Thyroid gland (tissue), 4 donors: ENCODE results near the gene SLC26A6. TPM values are rescaled to one million over a fixed set of nuclear protein-coding genes. Genes with fewer than 3 reads are reported as not detected.

Experiments
- DNase-seq, 2 donors: peaks; one replicate each; pipeline ENCODE4 v3.0.0-alpha.2; 2019
- H3K27ac ChIP-seq, 3 donors: fragments of 200-600 bp; sonication (generic); 1 replicate in 2 of 3; 2 replicates in 1 of 3; pipeline ENCODE4 v1.5.1; 2016 to 2019; ENCODE audit warnings: mild to moderate bottlenecking in 1 of 3, moderate library complexity in 1 of 3
- H3K27me3 ChIP-seq: fragments of 200-600 bp; sonication (generic); one replicate; pipeline ENCODE4 v1.5.1; 2019
- H3K36me3 ChIP-seq, 2 donors: fragments of 200-600 bp; sonication (generic); one replicate each; pipeline ENCODE4 v1.5.1; 2016 to 2019
- H3K4me1 ChIP-seq, 2 donors: fragments of 200-600 bp; sonication (generic); one replicate each; pipeline ENCODE4 v1.5.1; 2017 to 2019
- H3K4me3 ChIP-seq, 3 donors: fragments of 200-600 bp; sonication (generic); replicated peaks in 1 of 3; 1 replicate in 2 of 3; 2 replicates in 1 of 3; pipeline ENCODE4 v1.5.1; 2016; ENCODE audit warnings: mild to moderate bottlenecking in 1 of 3
- H3K9me3 ChIP-seq: fragments of 200-600 bp; sonication (generic); one replicate; pipeline ENCODE4 v1.5.1; 2017
- POLR2A ChIP-seq, 2 donors: fragments of 450-650 bp; IDR thresholded peaks; one replicate each; pipeline ENCODE4 v1.6.1; 2017; ENCODE audit warnings: antibody characterized with exemption in 2 of 2, mild to moderate bottlenecking in 2 of 2, moderate library complexity in 1 of 2
- WGBS, 2 donors: methylation state at CpG; one replicate each; pipeline ENCODE4 v1.1.5; 2017; 5-methylcytosine and 5-hydroxymethylcytosine counted together
- intact Hi-C: fragments of 100-400 bp; cut with DNase I; formaldehyde crosslinking; loops from one replicate; pipeline ENCODE4 v1.15.1; 2023
- total RNA-seq, 4 donors: library from RNA; depleted of rRNA; stranded (reverse); fragments of >200 nt; gene quantifications; one replicate each; pipeline ENCODE4 v1.2.3, GENCODE V29; 2016
- TF ChIP-seq, protein P1 (sequence below), 6 experiments: fragments of 200-600 bp in 3 of 6; fragments of 450-650 bp in 3 of 6; sonication (generic) in 3 of 6; IDR thresholded peaks; one replicate each; pipeline ENCODE4 v1.5.1; 2016 to 2019; ENCODE audit warnings: antibody characterized with exemption in 6 of 6, mild to moderate bottlenecking in 2 of 6, inconsistent platforms in 1 of 6, moderate library complexity in 1 of 6

Gene SLC26A6
- total RNA-seq, 4 donors from 2014 or later: 7.5 to 19.1 (median 11.4) TPM

DNA sequence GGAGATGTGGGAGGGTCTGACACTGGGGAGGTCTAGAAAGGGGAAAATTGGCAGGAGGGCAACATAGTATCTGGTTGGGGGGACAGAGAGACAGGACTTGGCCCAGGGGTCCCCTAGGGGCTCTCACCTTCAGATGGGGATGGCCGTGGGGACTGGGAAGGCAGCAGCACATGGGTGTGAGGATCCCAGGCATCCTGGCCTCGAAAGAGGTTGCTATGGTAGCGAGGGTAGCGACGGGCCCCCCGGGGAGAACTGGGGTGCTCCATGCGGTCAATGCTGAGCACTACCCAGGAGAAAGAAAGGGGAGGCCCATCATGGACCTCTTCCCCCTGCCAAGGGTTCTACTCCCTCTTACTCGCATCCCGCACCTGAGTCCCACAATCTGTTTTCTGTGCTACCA, 12.5 kb upstream of the SLC26A6 start:
- Histone ChIP-seq H3K27me3 (no peaks in the 10 kb centered on the region), H3K4me1 (no peaks in the 10 kb centered on the region), H3K4me3 (no peak overlapping the region), H3K9me3 (no peaks in the 10 kb centered on the region), H3K27ac (no peak overlapping the region), H3K36me3 (no peaks in the 10 kb centered on the region)
- 83 to 90% methylated on average over 9 of the region's 9 CpGs for WGBS, 2 donors
- TF ChIP-seq POLR2A (IDR thresholded peaks at IDR 0.05): no peak
- TF ChIP-seq, protein P1, sequence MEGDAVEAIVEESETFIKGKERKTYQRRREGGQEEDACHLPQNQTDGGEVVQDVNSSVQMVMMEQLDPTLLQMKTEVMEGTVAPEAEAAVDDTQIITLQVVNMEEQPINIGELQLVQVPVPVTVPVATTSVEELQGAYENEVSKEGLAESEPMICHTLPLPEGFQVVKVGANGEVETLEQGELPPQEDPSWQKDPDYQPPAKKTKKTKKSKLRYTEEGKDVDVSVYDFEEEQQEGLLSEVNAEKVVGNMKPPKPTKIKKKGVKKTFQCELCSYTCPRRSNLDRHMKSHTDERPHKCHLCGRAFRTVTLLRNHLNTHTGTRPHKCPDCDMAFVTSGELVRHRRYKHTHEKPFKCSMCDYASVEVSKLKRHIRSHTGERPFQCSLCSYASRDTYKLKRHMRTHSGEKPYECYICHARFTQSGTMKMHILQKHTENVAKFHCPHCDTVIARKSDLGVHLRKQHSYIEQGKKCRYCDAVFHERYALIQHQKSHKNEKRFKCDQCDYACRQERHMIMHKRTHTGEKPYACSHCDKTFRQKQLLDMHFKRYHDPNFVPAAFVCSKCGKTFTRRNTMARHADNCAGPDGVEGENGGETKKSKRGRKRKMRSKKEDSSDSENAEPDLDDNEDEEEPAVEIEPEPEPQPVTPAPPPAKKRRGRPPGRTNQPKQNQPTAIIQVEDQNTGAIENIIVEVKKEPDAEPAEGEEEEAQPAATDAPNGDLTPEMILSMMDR (IDR thresholded peaks at IDR 0.05): no peak
- DNase-seq: no peak
- intact Hi-C loops: no loop called here

DNA sequence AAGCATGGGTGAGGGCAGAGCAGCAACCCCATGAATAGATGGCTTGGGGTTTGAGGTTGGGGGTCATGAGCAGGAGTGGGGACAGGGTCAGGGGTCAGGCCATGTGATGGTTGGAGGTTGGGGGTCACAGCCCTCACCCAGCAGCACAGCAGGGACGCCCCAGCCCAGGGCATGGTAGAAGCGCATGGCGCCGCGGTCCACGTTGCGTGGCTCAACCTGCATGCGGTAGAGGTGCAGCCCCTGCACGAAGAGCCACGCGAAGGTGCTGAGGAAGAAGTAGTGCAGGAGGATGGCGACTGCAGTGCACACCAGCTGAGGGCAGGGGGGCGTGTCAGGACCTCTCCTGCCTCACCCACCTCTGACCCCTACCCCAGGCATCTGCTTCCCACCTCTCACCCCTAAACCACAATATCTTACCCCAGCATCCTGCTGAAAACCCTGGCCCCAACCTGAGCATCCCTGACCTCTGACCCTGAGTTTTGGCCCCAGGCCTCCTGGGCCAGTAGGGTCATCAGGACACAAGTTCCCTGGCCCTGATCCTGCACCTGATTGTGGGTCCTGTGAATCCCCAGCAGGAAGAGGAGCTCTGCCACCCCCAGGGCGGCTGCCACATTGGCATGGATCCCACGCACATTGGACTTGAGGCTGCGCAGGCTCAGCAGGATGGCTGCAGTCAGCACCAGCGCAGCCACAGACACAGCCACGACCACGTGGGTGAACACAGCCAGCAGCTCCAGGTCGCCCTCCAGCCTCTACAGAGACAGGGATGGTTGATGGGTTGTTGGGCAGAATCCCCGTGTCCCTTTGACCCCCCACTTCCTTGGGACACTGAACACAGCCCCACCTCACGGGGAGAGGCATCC, 9.9 kb upstream of the SLC26A6 start:
- no peak for TF ChIP-seq POLR2A (IDR thresholded peaks at IDR 0.05)
- TF ChIP-seq, protein P1 (IDR thresholded peaks at IDR 0.05): no peak
- WGBS, 2 donors: 89 to 93% methylated on average over 11 to 12 of the region's 22 CpGs

DNA sequence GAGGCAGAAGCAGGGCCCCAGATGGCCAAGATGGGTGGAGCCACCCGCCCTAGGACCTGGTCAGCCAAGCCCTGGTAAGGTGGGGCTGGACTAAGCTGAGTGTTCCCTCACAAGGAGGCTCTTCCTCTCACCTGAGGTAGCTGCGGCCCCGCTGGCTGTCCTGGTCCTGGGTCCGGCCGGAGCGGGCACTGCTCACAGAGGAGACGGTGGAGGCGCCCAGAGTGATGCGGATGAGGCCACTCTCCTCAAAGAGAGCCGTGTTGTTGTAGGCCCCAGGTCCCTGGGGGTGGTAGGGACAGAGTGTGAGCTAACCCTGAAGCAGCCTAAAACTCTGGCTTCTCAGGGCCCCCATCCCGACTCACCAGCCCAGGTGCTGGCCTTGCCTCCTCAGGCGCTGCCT, 7.3 kb upstream of the SLC26A6 start:
- 88 to 92% methylated on average over 11 to 12 of the region's 12 CpGs for WGBS, 2 donors
- Histone ChIP-seq H3K27ac (no peak overlapping the region), H3K9me3 (no peaks in the 10 kb centered on the region), H3K27me3 (no peaks in the 10 kb centered on the region), H3K4me1 (no peaks in the 10 kb centered on the region), H3K4me3 (no peak overlapping the region), H3K36me3 (no peaks in the 10 kb centered on the region)
- intact Hi-C loops: no loop called here
- TF ChIP-seq, protein P1 (IDR thresholded peaks at IDR 0.05): no peak
- no peak for DNase-seq

More for the DNA sequence above, 9.9 kb upstream of the SLC26A6 start:
- no peak for DNase-seq
- Histone ChIP-seq H3K4me1 (no peaks in the 10 kb centered on the region), H3K4me3 (no peak overlapping the region), H3K27me3 (no peaks in the 10 kb centered on the region), H3K36me3 (no peaks in the 10 kb centered on the region), H3K27ac (no peak overlapping the region), H3K9me3 (no peaks in the 10 kb centered on the region)
- intact Hi-C loops: no loop called here

DNA sequence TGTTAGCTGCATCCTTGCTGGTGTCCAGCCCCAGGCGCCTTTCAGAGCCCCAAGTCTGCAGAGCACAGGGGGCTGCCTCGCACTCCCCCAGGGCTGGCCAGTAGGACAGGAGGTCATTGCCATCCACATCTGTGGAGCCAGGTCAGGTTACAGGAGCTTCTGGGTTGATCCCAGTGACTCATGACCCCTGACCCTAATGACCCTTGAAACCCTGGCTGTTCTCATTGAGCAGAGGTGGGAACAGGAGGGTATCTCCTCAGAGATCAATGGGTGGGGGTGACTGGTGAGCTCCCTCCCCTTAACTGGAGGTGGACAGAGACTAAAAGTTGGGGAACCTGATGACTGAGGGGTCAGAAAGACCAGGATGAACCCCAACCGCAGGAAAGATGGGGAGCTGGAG, 6.1 kb upstream of the SLC26A6 start:
- Histone ChIP-seq H3K27me3 (no peaks in the 10 kb centered on the region), H3K4me3 (no peak overlapping the region), H3K27ac (no peak overlapping the region), H3K36me3 (no peaks in the 10 kb centered on the region), H3K9me3 (no peaks in the 10 kb centered on the region), H3K4me1 (peaks cover 0 to 1% of the 10 kb centered on the region in 2 donors)
- WGBS, 2 donors: 93% methylated on average over 1 to 3 of the region's 3 CpGs
- no peak for TF ChIP-seq POLR2A (IDR thresholded peaks at IDR 0.05)
- TF ChIP-seq, protein P1 (IDR thresholded peaks at IDR 0.05): no peak
- intact Hi-C loops: no loop called here
- DNase-seq: no peak

DNA sequence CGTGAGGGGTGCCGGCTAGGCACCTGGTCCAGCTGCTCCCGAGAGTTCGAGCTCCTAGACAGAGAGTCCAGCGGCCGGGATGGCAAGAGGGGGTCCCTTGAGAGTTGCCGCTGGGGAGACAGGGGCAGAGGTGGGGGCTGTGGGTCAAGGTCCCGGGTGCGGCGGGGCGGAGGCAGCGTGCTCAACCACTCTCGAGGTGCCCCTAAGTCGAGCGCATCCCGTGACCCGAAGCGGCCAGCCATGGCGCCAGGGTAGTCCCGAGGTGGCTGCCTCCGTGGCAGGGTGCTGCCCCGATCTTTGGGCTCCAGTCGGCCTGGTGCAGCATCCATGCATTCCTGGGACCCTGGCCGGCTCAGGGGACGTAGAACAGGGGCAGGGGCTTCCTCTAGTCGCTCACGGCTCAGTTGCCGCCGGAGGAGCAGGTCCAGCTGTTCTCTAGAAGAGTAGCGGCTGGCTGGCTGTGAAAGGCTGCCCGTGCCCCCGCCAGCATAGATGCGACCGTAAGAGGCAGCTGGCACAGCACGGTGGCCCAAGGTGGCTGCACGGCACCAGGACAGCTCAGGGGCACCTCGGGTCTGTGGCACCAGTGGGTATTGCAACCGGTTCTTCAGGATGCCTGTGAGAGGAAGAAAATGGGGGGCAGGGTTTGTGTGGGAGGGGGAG, 4.8 kb upstream of the SLC26A6 start:
- Histone ChIP-seq H3K27me3 (no peaks in the 10 kb centered on the region), H3K27ac (no peak overlapping the region), H3K4me1 (peaks cover 5 to 6% of the 10 kb centered on the region in 2 donors), H3K9me3 (no peaks in the 10 kb centered on the region), H3K4me3 (no peak overlapping the region), H3K36me3 (no peaks in the 10 kb centered on the region)
- intact Hi-C loops: no loop called here
- no peak for DNase-seq
- 89 to 93% methylated on average over 21 to 28 of the region's 38 CpGs for WGBS, 2 donors
- TF ChIP-seq, protein P1 (IDR thresholded peaks at IDR 0.05): no peak
- TF ChIP-seq POLR2A (IDR thresholded peaks at IDR 0.05): no peak
